Endothelial cell of umbilical vein (primary cell): Measurements from ENCODE around the gene SLC9A3. TPM values are rescaled to one million over a fixed set of nuclear protein-coding genes. Genes with fewer than 3 reads are reported as not detected.

Experiments used
- BruUV-seq: library from RNA; stranded (reverse); fragments of 400-500 nt; replicated peaks from 2 replicates; lab custom pipeline; 2021; lab: Mats Ljungman, UMichigan
- CTCF ChIA-PET: fragments of 300-600, 350-600 bp; sonication (Branson Sonifier 250); formaldehyde crosslinking; loops from one replicate; lab custom pipeline; 2021; ENCODE audit warnings: antibody characterized with exemption, inconsistent platforms; lab: Charles Lee
- POLR2A ChIA-PET: fragments of 300-600, 350-600 bp; sonication (Branson Sonifier 250); formaldehyde crosslinking; loops from one replicate; lab custom pipeline; 2021; ENCODE audit warnings: antibody characterized with exemption, inconsistent platforms; lab: Charles Lee
- DNase-seq: peaks from one replicate; pipeline ENCODE4 v3.0.0-alpha.2; 2011; ENCODE audit warnings: low read depth, low spot score
- FAIRE-seq: peaks from 2 replicates; lab custom pipeline; 2011; peaks lifted over from hg19 to GRCh38; lab: Jason Lieb, UNC
- H2AFZ ChIP-seq: 2 replicates; pipeline ENCODE4 v1.6.0; 2012; ENCODE audit warnings: low read depth, low read length, control low read depth, inconsistent platforms
- H3K27ac ChIP-seq: 2 replicates; pipeline ENCODE4 v1.5.1; 2011; ENCODE audit warnings: low read depth, mild to moderate bottlenecking, control low read depth, low read length, moderate library complexity; ENCODE audit not compliant: insufficient read depth
- H3K27me3 ChIP-seq, 2 experiments: 2 replicates each; pipeline versions ENCODE4 v1.6.0 to v1.6.1; 2011; ENCODE audit warnings: low read length in 2 of 2, mixed read lengths in 1 of 2; ENCODE audit not compliant: control insufficient read depth in 2 of 2, insufficient read depth in 2 of 2
- H3K36me3 ChIP-seq, 2 experiments: 2 replicates in 1 of 2; 3 replicates in 1 of 2; pipeline ENCODE4 v1.5.1; 2011; ENCODE audit warnings: low read length in 2 of 2, mild to moderate bottlenecking in 1 of 2, moderate library complexity in 1 of 2; ENCODE audit not compliant: control insufficient read depth in 2 of 2, insufficient read depth in 2 of 2; ENCODE audit errors: extremely low read depth in 1 of 2
- H3K4me1 ChIP-seq: 3 replicates; pipeline ENCODE4 v1.5.1; 2011; ENCODE audit warnings: mild to moderate bottlenecking, low read length; ENCODE audit not compliant: control insufficient read depth, insufficient read depth; ENCODE audit errors: extremely low read depth
- H3K4me2 ChIP-seq: 2 replicates; pipeline ENCODE4 v1.6.1; 2011; ENCODE audit warnings: low read length, control low read depth, mixed read lengths; ENCODE audit not compliant: insufficient read depth
- H3K4me3 ChIP-seq, 3 experiments: fragments of 200-600 bp in 1 of 3; sonication (generic), shearing (Covaris generic) in 1 of 3; replicated peaks in 1 of 3; 2 replicates each; pipeline ENCODE4 v1.5.1; 2011 to 2016; ENCODE audit warnings: control low read depth in 3 of 3, low read length in 3 of 3, mild to moderate bottlenecking in 2 of 3, inconsistent platforms in 1 of 3, low read depth in 1 of 3, moderate library complexity in 1 of 3; ENCODE audit not compliant: insufficient read depth in 1 of 3
- H3K79me2 ChIP-seq: 2 replicates; pipeline ENCODE4 v1.6.0; 2012; ENCODE audit warnings: low read length, inconsistent platforms; ENCODE audit not compliant: control insufficient read depth, insufficient read depth
- H3K9ac ChIP-seq: replicated peaks from 2 replicates; pipeline ENCODE3; 2011; ENCODE audit warnings: low read length, control low read depth; ENCODE audit not compliant: insufficient read depth; ENCODE audit errors: extremely low read depth
- H3K9me1 ChIP-seq: replicated peaks from 3 replicates; pipeline ENCODE4 v1.6.0; 2011; ENCODE audit warnings: mild to moderate bottlenecking, low read length; ENCODE audit not compliant: control insufficient read depth, insufficient read depth; ENCODE audit errors: extremely low read depth
- H3K9me3 ChIP-seq: replicated peaks from 2 replicates; pipeline ENCODE4 v1.5.1; 2012; ENCODE audit warnings: low read length, inconsistent platforms; ENCODE audit not compliant: control insufficient read depth, insufficient read depth
- H4K20me1 ChIP-seq: replicated peaks from 2 replicates; pipeline ENCODE3; 2011; ENCODE audit warnings: mild to moderate bottlenecking, low read length; ENCODE audit not compliant: control insufficient read depth, insufficient read depth; ENCODE audit errors: extremely low read depth
- CTCF ChIP-seq, 2 donors: IDR thresholded peaks; 1 replicate in 1 of 2; 2 replicates in 1 of 2; pipeline ENCODE4 v1.5.1; 2011; ENCODE audit warnings: low read length in 2 of 2, mild to moderate bottlenecking in 2 of 2, moderate library complexity in 2 of 2, control low read depth in 1 of 2, inconsistent platforms in 1 of 2, low read depth in 1 of 2; ENCODE audit not compliant: insufficient read depth in 1 of 2; ENCODE audit errors: extremely low read depth in 1 of 2
- EZH2 ChIP-seq: IDR thresholded peaks from 2 replicates; pipeline ENCODE4 v1.6.1; 2012; ENCODE audit warnings: borderline replicate concordance, low read depth, mild to moderate bottlenecking, moderate library complexity, low read length, inconsistent platforms; ENCODE audit not compliant: severe bottlenecking
- FOS ChIP-seq: IDR thresholded peaks from 2 replicates; pipeline ENCODE4 v1.6.1; 2011; ENCODE audit warnings: mild to moderate bottlenecking, low read length, moderate library complexity, borderline replicate concordance; ENCODE audit not compliant: insufficient read depth
- GATA2 ChIP-seq: IDR thresholded peaks from 2 replicates; pipeline ENCODE4 v1.7.0; 2011; ENCODE audit warnings: low read depth, mild to moderate bottlenecking, moderate library complexity, mixed read lengths, low read length; ENCODE audit not compliant: insufficient read length, insufficient read depth
- JUN ChIP-seq: IDR thresholded peaks from 2 replicates; pipeline ENCODE4 v1.6.1; 2011; ENCODE audit warnings: borderline replicate concordance, low read depth; ENCODE audit not compliant: insufficient read length, insufficient read depth
- MAX ChIP-seq: IDR thresholded peaks from 2 replicates; pipeline ENCODE4 v1.6.1; 2011; ENCODE audit not compliant: insufficient read depth, insufficient read length
- MYC ChIP-seq: IDR thresholded peaks from one replicate; pipeline ENCODE4 v1.6.1; 2011; ENCODE audit warnings: mild to moderate bottlenecking, low read depth, low read length
- POLR2A ChIP-seq: IDR thresholded peaks from 2 replicates; pipeline ENCODE4 v1.6.1; 2012; ENCODE audit warnings: low read depth, mild to moderate bottlenecking, control low read depth, low read length
- POLR2AphosphoS5 ChIP-seq: IDR thresholded peaks from 2 replicates; pipeline ENCODE4 v1.6.1; 2012; ENCODE audit warnings: low read depth, mild to moderate bottlenecking, control low read depth, low read length, moderate library complexity; ENCODE audit not compliant: insufficient read depth
- dilution Hi-C: fragments of 300-500 bp; cut with MboI; formaldehyde crosslinking; loops from one replicate; pipeline ENCODE4 v1.15.0; 2019; ENCODE audit warnings: low sequenced_read_pairs; ENCODE audit not compliant: extremely low pct_ligation_motif_present
- intact Hi-C: fragments of 100-400 bp; cut with micrococcal nuclease; formaldehyde crosslinking; loops from one replicate; pipeline ENCODE4 v1.10.0; 2022
- polyA plus RNA-seq, 4 experiments: library from polyadenylated mRNA; depleted of rRNA in 3 of 4; stranded (reverse) in 3 of 4; unstranded in 1 of 4; fragments of >200 nt; gene quantifications; 2 replicates each; pipeline versions ENCODE4 v1.2.1 to v1.2.3, GENCODE V29; 2011 to 2012; ENCODE audit warnings: missing spikeins in 1 of 4
- total RNA-seq: library from RNA; stranded (reverse); gene quantifications from 2 replicates; pipeline ENCODE4 v1.2.3, GENCODE V29; 2021

SLC9A3 gene
- total and polyA plus RNA-seq, 2 donors (not counting 3 experiments of a cell fraction or from before 2014, with no cell fraction given): 0.79 to 0.82 TPM

DNA sequence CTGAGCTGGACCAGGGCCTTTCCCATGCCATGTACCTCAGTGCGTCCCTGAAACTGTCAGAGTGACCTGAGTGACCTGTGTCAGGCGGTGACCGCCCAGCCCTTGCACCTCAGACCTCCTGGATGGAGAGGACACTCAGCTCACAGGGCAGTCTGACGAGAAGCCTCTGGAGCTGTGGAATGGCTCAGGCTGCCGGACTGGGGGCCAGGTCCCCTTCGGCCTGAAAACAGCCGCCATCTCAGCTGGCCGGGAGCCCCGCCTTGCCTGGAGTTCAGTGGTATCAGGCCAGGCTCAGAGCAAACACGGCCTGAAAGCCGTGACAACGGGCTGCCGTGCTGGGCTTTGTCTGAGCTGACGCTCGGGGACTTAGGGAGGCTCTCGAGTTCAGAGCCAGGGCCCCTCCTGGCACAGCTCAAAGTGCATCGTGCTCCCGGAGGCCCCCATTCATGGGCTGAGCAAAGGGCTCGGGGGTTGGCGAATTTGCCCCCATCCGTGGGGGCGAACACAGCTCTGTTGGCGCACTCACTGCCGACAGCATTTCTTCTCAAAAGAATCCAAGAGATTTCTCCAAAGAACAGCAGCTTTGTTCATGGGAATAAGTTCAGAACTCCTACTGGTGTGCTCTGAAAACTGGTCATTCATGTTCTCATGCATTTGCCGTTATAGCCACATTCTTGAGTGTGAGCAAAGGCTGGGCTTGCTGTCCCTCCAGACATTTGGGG is 8.4 kb upstream of the SLC9A3 start:
- Histone ChIP-seq H4K20me1 (no peaks in the 10 kb centered on the region), H3K27ac (no peak overlapping the region), H3K79me2 (no peaks in the 10 kb centered on the region), H2AFZ (no peak overlapping the region), H3K9me3 (no peaks in the 10 kb centered on the region), H3K9me1 (no peaks in the 10 kb centered on the region), H3K9ac (no peak overlapping the region), H3K36me3 (no peaks in the 10 kb centered on the region), H3K4me1 (no peaks in the 10 kb centered on the region), H3K27me3 (peaks cover 13 to 20% of the 10 kb centered on the region in 2 experiments), H3K4me3 (no peak overlapping the region), H3K4me2 (no peak overlapping the region)
- DNase-seq (no peak), FAIRE-seq (no peak)
- ChIA-PET POLR2A (no interaction called here), CTCF (interaction anchor here (1.6 kb wide), 1 partner anchor 86 kb away, joined by 4 read pairs; no protein-coding TSS in a partner anchor)
- dilution Hi-C loops: no loop called here
- intact Hi-C loops: no loop called here
- no peak for TF ChIP-seq MAX
- no TSS peak for BruUV-seq

GRCh38 chr5:531749-532315 is 7.6 kb upstream of the SLC9A3 start:
- Histone ChIP-seq H3K79me2 (no peaks in the 10 kb centered on the region), H3K27me3 (peaks cover 21 to 29% of the 10 kb centered on the region in 2 experiments), H3K27ac (no peak overlapping the region), H3K9ac (no peak overlapping the region), H2AFZ (no peak overlapping the region), H3K4me2 (no peak overlapping the region), H3K36me3 (no peaks in the 10 kb centered on the region), H3K9me1 (no peaks in the 10 kb centered on the region), H3K4me3 (no peak overlapping the region), H4K20me1 (no peaks in the 10 kb centered on the region), H3K9me3 (no peaks in the 10 kb centered on the region), H3K4me1 (no peaks in the 10 kb centered on the region)
- DNase-seq (no peak), FAIRE-seq (no peak)
- TF ChIP-seq FOS (no peak), GATA2 (no peak), CTCF (IDR thresholded peaks at IDR 0.05; ENCODE audit: extremely low read depth in 1 of 2, insufficient read depth in 1 of 2, low read depth in 1 of 2, low read length in 2 of 2) (no peak), EZH2 (no peak), MAX (no peak), POLR2A (no peak), MYC (no peak), JUN (no peak), POLR2AphosphoS5 (no peak)
- intact Hi-C loops (no loop called here), dilution Hi-C loops (no loop called here)
- POLR2A ChIA-PET: no interaction called here
- BruUV-seq: no TSS peak
- CTCF ChIA-PET: no interaction called here
